Progenitor cell of endocrine pancreas (in vitro differentiated cells): ENCODE data around the gene AGRP. TPM values are rescaled to one million over a fixed set of nuclear protein-coding genes. Genes with fewer than 3 reads are reported as not detected.

Experiments used
- DNase-seq: peaks from one replicate; pipeline ENCODE4 v3.0.0; 2021; ENCODE audit warnings: low spot score; ENCODE audit not compliant: unreplicated experiment
- H3K27ac Mint-ChIP-seq: 2 replicates; pipeline ENCODE4 v1.8.0; 2021; ENCODE audit warnings: mild to moderate bottlenecking, moderate library complexity, mixed read lengths
- H3K27me3 Mint-ChIP-seq: 2 replicates; pipeline ENCODE4 v1.8.0; 2021; ENCODE audit warnings: mixed read lengths
- H3K36me3 Mint-ChIP-seq: 2 replicates; pipeline ENCODE4 v1.8.0; 2022; ENCODE audit warnings: mixed read lengths; ENCODE audit not compliant: insufficient read depth
- H3K4me1 Mint-ChIP-seq: 2 replicates; pipeline ENCODE4 v1.8.0; 2021; ENCODE audit warnings: low read depth, mixed read lengths
- H3K4me3 Mint-ChIP-seq: 2 replicates; pipeline ENCODE4 v1.8.0; 2021; ENCODE audit warnings: low read depth, mild to moderate bottlenecking, moderate library complexity, mixed read lengths
- H3K9me3 Mint-ChIP-seq: 2 replicates; pipeline ENCODE4 v1.8.0; 2021; ENCODE audit warnings: low read depth, mixed read lengths
- CTCF ChIP-seq: fragments of 200-600 bp; sonication (generic); IDR thresholded peaks from one replicate; pipeline ENCODE4 v1.5.0; 2021; ENCODE audit warnings: antibody characterized with exemption, mild to moderate bottlenecking; ENCODE audit not compliant: unreplicated experiment
- total RNA-seq: library from RNA; stranded (reverse); gene quantifications from 2 replicates; pipeline ENCODE4 v1.2.1, GENCODE V29; 2021

AGRP gene
- total RNA-seq, 1 donor from 2014 or later = not detected

- H3K4me3 Mint-ChIP-seq = no peak overlapping the region
- H3K9me3 Mint-ChIP-seq = no peaks in the 10 kb centered on the region
- no peak for TF ChIP-seq CTCF
- no peaks in the 10 kb centered on the region for H3K4me1 Mint-ChIP-seq
- no peak overlapping the region for H3K27ac Mint-ChIP-seq
- no peak for DNase-seq
- H3K36me3 Mint-ChIP-seq = peaks cover 4% of the 10 kb centered on the region
- H3K27me3 Mint-ChIP-seq = no peaks in the 10 kb centered on the region
These were observed 33.6 kb downstream of the AGRP start for GRCh38 chr16:67449739-67450138.

GRCh38 chr16:67449336-67449735 is 34.0 kb downstream of the AGRP start:
- no peaks in the 10 kb centered on the region for H3K27me3 Mint-ChIP-seq
- no peak for DNase-seq
- TF ChIP-seq CTCF = no peak
- no peak overlapping the region for H3K4me3 Mint-ChIP-seq
- peaks cover 4% of the 10 kb centered on the region for H3K36me3 Mint-ChIP-seq
- no peaks in the 10 kb centered on the region for H3K9me3 Mint-ChIP-seq
- H3K4me1 Mint-ChIP-seq = no peaks in the 10 kb centered on the region
- H3K27ac Mint-ChIP-seq = no peak overlapping the region

GRCh38 chr16:67448580-67448979 is 34.8 kb downstream of the AGRP start:
- Mint-ChIP-seq H3K27me3 (no peaks in the 10 kb centered on the region), H3K4me3 (no peak overlapping the region), H3K9me3 (no peaks in the 10 kb centered on the region), H3K4me1 (no peaks in the 10 kb centered on the region), H3K36me3 (peaks cover 4% of the 10 kb centered on the region), H3K27ac (no peak overlapping the region)
- TF ChIP-seq CTCF = no peak
- no peak for DNase-seq

GRCh38 chr16:67447508-67448076 is 35.8 kb downstream of the AGRP start:
- Mint-ChIP-seq H3K4me1 (no peaks in the 10 kb centered on the region), H3K4me3 (no peak overlapping the region), H3K36me3 (peaks cover 3% of the 10 kb centered on the region), H3K27ac (no peak overlapping the region), H3K9me3 (no peaks in the 10 kb centered on the region), H3K27me3 (no peaks in the 10 kb centered on the region)
- peak; percentile 32 for TF ChIP-seq CTCF
- DNase-seq = no peak

- DNase-seq = no peak
- H3K4me1 Mint-ChIP-seq = no peaks in the 10 kb centered on the region
- TF ChIP-seq CTCF = no peak
- no peaks in the 10 kb centered on the region for H3K27me3 Mint-ChIP-seq
- no peak overlapping the region for H3K27ac Mint-ChIP-seq
- peaks cover 3% of the 10 kb centered on the region for H3K36me3 Mint-ChIP-seq
- no peaks in the 10 kb centered on the region for H3K9me3 Mint-ChIP-seq
- H3K4me3 Mint-ChIP-seq = no peak overlapping the region
These were observed 36.3 kb downstream of the AGRP start for GRCh38 chr16:67446968-67447507.
